HepG2 (cell line): ENCODE results near the gene RERE. TPM values are rescaled to one million over a fixed set of nuclear protein-coding genes. Genes with fewer than 3 reads are reported as not detected.

ENCODE experiments used
- FOXA1 ChIP-seq, 2 experiments: fragments of 450-650 bp in 1 of 2; sonication (generic) in 1 of 2; formaldehyde crosslinking in 1 of 2; IDR thresholded peaks; 2 replicates each; pipeline versions ENCODE4 v1.4.0 to v1.6.1; 2016 to 2020; ENCODE audit warnings: missing genetic modification reagents in 1 of 2
- KAT2B ChIP-seq: fragments of 150-350 bp; IDR thresholded peaks from 2 replicates; pipeline ENCODE4 v1.6.1; 2014; ENCODE audit warnings: low read depth, low read length, borderline replicate concordance
- NFIC ChIP-seq: IDR thresholded peaks from 2 replicates; pipeline ENCODE4 v1.6.1; 2012; ENCODE audit warnings: mild to moderate bottlenecking, low read length, inconsistent platforms
- ZNF235 ChIP-seq: sonication (generic); formaldehyde crosslinking; IDR thresholded peaks from 2 replicates; pipeline ENCODE4 v1.8.1; 2023; ENCODE audit warnings: mild to moderate bottlenecking, missing genetic modification reagents, borderline replicate concordance
- ZNF263 ChIP-seq: sonication (generic); formaldehyde crosslinking; IDR thresholded peaks from 2 replicates; pipeline ENCODE4 v1.4.0; 2020; ENCODE audit warnings: missing genetic modification reagents
- ZNF446 ChIP-seq: sonication (generic); formaldehyde crosslinking; IDR thresholded peaks from 2 replicates; pipeline ENCODE4 v1.5.0; 2020; ENCODE audit warnings: mild to moderate bottlenecking, missing genetic modification reagents
- polyA plus RNA-seq, 8 experiments: library from polyadenylated mRNA; depleted of rRNA in 3 of 8; stranded (reverse) in 7 of 8; unstranded in 1 of 8; fragments of >200 nt; fragmentation: Illumina TruSeq in 4 of 8; extraction: Trizol in 4 of 8; gene quantifications; 2 replicates each; pipeline versions ENCODE4 v1.2.1 to v1.2.3, GENCODE V29; 2011 to 2016; ENCODE audit warnings: low read depth in 4 of 8, missing spikeins in 1 of 8, mixed read lengths in 1 of 8; ENCODE audit not compliant: insufficient read depth in 1 of 8
- total RNA-seq, 5 experiments: library from RNA; depleted of rRNA; stranded (reverse); fragments of >200 nt; fragmentation: Illumina TruSeq; extraction: Trizol; gene quantifications; 2 replicates each; pipeline ENCODE4 v1.2.3, GENCODE V29; 2016; ENCODE audit warnings: low read depth in 1 of 5
- TF ChIP-seq, protein P1 (sequence below): IDR thresholded peaks from 2 replicates; pipeline ENCODE4 v1.6.1; 2016; ENCODE audit warnings: low read depth, missing genetic modification reagents, missing compliant biosample characterization
- TF ChIP-seq, protein P2 (sequence below): sonication (generic); formaldehyde crosslinking; IDR thresholded peaks from 2 replicates; pipeline ENCODE4 v1.4.0; 2020; ENCODE audit warnings: missing genetic modification reagents
- TF ChIP-seq, protein P3 (sequence below): sonication (generic); formaldehyde crosslinking; IDR thresholded peaks from 2 replicates; pipeline ENCODE4 v1.4.0; 2020; ENCODE audit warnings: missing genetic modification reagents; ENCODE audit errors: not compliant biosample characterization
- TF ChIP-seq, protein P4 (sequence below): sonication (generic); formaldehyde crosslinking; IDR thresholded peaks from 2 replicates; pipeline ENCODE4 v1.5.1; 2020; ENCODE audit warnings: missing genetic modification reagents, mild to moderate bottlenecking, borderline replicate concordance
- TF ChIP-seq, protein P5 (sequence below), 2 experiments: sonication (generic) in 1 of 2; formaldehyde crosslinking in 1 of 2; IDR thresholded peaks; 2 replicates each; pipeline versions ENCODE4 v1.4.0 to v1.6.1; 2018 to 2020; ENCODE audit warnings: missing genetic modification reagents in 2 of 2, borderline replicate concordance in 1 of 2, low read depth in 1 of 2, mild to moderate bottlenecking in 1 of 2, missing biosample characterization in 1 of 2
- TF ChIP-seq, protein P6 (sequence below): sonication (generic); formaldehyde crosslinking; IDR thresholded peaks from 2 replicates; pipeline ENCODE4 v1.4.0; 2020; ENCODE audit warnings: missing genetic modification reagents
- TF ChIP-seq, protein P7 (sequence below): sonication (generic); formaldehyde crosslinking; IDR thresholded peaks from 2 replicates; pipeline ENCODE4 v1.5.0; 2020; ENCODE audit warnings: missing genetic modification reagents

Gene RERE
- total and polyA plus RNA-seq, 2 of the 13 experiments (the other 11 are each of a cell fraction or from before 2014, with no cell fraction given): 18.3 to 21.9 TPM

DNA sequence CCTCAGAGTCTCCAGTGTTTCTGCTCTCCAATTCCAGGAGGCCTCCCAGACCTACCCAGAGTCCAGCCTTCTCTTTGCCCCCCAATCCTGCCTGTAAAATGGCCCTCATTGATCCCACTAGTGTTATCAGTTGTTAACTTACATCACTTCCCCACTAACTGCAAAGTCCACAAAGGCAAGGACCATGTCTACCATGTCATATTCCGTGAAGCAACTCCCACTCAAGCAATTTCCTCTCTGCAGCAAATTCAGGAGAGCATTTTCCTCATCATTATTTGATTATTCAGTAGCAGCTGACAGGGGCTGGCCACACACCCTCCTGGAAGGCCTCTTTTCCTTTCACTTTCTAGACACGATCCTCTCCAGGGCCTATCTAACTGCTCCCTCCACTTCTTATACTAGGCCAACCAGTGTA is 153.5 kb downstream of the RERE start (continued):
- TF ChIP-seq, protein P1, sequence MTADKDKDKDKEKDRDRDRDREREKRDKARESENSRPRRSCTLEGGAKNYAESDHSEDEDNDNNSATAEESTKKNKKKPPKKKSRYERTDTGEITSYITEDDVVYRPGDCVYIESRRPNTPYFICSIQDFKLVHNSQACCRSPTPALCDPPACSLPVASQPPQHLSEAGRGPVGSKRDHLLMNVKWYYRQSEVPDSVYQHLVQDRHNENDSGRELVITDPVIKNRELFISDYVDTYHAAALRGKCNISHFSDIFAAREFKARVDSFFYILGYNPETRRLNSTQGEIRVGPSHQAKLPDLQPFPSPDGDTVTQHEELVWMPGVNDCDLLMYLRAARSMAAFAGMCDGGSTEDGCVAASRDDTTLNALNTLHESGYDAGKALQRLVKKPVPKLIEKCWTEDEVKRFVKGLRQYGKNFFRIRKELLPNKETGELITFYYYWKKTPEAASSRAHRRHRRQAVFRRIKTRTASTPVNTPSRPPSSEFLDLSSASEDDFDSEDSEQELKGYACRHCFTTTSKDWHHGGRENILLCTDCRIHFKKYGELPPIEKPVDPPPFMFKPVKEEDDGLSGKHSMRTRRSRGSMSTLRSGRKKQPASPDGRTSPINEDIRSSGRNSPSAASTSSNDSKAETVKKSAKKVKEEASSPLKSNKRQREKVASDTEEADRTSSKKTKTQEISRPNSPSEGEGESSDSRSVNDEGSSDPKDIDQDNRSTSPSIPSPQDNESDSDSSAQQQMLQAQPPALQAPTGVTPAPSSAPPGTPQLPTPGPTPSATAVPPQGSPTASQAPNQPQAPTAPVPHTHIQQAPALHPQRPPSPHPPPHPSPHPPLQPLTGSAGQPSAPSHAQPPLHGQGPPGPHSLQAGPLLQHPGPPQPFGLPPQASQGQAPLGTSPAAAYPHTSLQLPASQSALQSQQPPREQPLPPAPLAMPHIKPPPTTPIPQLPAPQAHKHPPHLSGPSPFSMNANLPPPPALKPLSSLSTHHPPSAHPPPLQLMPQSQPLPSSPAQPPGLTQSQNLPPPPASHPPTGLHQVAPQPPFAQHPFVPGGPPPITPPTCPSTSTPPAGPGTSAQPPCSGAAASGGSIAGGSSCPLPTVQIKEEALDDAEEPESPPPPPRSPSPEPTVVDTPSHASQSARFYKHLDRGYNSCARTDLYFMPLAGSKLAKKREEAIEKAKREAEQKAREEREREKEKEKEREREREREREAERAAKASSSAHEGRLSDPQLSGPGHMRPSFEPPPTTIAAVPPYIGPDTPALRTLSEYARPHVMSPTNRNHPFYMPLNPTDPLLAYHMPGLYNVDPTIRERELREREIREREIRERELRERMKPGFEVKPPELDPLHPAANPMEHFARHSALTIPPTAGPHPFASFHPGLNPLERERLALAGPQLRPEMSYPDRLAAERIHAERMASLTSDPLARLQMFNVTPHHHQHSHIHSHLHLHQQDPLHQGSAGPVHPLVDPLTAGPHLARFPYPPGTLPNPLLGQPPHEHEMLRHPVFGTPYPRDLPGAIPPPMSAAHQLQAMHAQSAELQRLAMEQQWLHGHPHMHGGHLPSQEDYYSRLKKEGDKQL: no peak
- no peak for TF ChIP-seq KAT2B
- no peak for TF ChIP-seq ZNF263 (CRISPR knock-in tag)
- no peak for TF ChIP-seq FOXA1 (IDR thresholded peaks at IDR 0.05)
- TF ChIP-seq FOXA1 (CRISPR knock-in tag; IDR thresholded peaks at IDR 0.05): peak; percentile 69
- TF ChIP-seq, protein P2, sequence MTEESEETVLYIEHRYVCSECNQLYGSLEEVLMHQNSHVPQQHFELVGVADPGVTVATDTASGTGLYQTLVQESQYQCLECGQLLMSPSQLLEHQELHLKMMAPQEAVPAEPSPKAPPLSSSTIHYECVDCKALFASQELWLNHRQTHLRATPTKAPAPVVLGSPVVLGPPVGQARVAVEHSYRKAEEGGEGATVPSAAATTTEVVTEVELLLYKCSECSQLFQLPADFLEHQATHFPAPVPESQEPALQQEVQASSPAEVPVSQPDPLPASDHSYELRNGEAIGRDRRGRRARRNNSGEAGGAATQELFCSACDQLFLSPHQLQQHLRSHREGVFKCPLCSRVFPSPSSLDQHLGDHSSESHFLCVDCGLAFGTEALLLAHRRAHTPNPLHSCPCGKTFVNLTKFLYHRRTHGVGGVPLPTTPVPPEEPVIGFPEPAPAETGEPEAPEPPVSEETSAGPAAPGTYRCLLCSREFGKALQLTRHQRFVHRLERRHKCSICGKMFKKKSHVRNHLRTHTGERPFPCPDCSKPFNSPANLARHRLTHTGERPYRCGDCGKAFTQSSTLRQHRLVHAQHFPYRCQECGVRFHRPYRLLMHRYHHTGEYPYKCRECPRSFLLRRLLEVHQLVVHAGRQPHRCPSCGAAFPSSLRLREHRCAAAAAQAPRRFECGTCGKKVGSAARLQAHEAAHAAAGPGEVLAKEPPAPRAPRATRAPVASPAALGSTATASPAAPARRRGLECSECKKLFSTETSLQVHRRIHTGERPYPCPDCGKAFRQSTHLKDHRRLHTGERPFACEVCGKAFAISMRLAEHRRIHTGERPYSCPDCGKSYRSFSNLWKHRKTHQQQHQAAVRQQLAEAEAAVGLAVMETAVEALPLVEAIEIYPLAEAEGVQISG (CRISPR knock-in tag): 0 out of 2 replicates have a peak, but pooled peaks have one; percentile 18
- no peak for TF ChIP-seq NFIC
- TF ChIP-seq, protein P3, sequence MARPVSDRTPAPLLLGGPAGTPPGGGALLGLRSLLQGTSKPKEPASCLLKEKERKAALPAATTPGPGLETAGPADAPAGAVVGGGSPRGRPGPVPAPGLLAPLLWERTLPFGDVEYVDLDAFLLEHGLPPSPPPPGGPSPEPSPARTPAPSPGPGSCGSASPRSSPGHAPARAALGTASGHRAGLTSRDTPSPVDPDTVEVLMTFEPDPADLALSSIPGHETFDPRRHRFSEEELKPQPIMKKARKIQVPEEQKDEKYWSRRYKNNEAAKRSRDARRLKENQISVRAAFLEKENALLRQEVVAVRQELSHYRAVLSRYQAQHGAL: no peak
- TF ChIP-seq, protein P4, sequence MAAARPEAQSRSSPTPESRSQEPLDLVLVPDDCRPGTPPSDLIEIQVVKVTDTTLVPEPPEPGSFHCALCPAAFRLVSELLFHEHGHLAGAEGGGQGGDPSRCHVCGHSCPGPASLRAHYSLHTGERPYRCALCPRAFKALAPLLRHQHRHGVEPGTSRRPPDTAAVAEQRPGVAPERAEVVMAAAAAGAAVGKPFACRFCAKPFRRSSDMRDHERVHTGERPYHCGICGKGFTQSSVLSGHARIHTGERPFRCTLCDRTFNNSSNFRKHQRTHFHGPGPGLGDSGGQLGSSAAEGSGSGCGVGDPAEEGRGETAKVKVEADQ: no peak; the same call in 1 of the 2 replicates
- no peak for TF ChIP-seq ZNF235 (CRISPR knock-in tag)
- TF ChIP-seq, protein P5, sequence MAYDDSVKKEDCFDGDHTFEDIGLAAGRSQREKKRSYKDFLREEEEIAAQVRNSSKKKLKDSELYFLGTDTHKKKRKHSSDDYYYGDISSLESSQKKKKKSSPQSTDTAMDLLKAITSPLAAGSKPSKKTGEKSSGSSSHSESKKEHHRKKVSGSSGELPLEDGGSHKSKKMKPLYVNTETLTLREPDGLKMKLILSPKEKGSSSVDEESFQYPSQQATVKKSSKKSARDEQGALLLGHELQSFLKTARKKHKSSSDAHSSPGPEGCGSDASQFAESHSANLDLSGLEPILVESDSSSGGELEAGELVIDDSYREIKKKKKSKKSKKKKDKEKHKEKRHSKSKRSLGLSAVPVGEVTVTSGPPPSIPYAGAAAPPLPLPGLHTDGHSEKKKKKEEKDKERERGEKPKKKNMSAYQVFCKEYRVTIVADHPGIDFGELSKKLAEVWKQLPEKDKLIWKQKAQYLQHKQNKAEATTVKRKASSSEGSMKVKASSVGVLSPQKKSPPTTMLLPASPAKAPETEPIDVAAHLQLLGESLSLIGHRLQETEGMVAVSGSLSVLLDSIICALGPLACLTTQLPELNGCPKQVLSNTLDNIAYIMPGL (CRISPR knock-in tag; IDR thresholded peaks at IDR 0.05; ENCODE audit: borderline replicate concordance in 1 of 2, low read depth in 1 of 2): no peak
- TF ChIP-seq, protein P6, sequence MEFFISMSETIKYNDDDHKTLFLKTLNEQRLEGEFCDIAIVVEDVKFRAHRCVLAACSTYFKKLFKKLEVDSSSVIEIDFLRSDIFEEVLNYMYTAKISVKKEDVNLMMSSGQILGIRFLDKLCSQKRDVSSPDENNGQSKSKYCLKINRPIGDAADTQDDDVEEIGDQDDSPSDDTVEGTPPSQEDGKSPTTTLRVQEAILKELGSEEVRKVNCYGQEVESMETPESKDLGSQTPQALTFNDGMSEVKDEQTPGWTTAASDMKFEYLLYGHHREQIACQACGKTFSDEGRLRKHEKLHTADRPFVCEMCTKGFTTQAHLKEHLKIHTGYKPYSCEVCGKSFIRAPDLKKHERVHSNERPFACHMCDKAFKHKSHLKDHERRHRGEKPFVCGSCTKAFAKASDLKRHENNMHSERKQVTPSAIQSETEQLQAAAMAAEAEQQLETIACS (CRISPR knock-in tag): no peak
- TF ChIP-seq ZNF446 (CRISPR knock-in tag): no peak
- TF ChIP-seq, protein P7, sequence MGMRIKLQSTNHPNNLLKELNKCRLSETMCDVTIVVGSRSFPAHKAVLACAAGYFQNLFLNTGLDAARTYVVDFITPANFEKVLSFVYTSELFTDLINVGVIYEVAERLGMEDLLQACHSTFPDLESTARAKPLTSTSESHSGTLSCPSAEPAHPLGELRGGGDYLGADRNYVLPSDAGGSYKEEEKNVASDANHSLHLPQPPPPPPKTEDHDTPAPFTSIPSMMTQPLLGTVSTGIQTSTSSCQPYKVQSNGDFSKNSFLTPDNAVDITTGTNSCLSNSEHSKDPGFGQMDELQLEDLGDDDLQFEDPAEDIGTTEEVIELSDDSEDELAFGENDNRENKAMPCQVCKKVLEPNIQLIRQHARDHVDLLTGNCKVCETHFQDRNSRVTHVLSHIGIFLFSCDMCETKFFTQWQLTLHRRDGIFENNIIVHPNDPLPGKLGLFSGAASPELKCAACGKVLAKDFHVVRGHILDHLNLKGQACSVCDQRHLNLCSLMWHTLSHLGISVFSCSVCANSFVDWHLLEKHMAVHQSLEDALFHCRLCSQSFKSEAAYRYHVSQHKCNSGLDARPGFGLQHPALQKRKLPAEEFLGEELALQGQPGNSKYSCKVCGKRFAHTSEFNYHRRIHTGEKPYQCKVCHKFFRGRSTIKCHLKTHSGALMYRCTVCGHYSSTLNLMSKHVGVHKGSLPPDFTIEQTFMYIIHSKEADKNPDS (CRISPR knock-in tag): no peak
